Breast epithelium (tissue), 3 donors: ENCODE data around the gene SLC25A14.

ENCODE experiments used
- POLR2A ChIP-seq: fragments of 450-650 bp; IDR thresholded peaks from one replicate; pipeline ENCODE4 v1.6.1; 2016; ENCODE audit warnings: antibody characterized with exemption, mild to moderate bottlenecking, moderate library complexity
- POLR2AphosphoS5 ChIP-seq, 3 donors: sonication (generic); formaldehyde crosslinking; IDR thresholded peaks; one replicate each; pipeline ENCODE4 v1.6.1; 2017; ENCODE audit warnings: antibody characterized with exemption in 3 of 3
- TF ChIP-seq, protein P1 (sequence below), 3 donors: fragments of 450-650 bp; IDR thresholded peaks; one replicate each; pipeline ENCODE4 v1.5.1; 2016 to 2017; ENCODE audit warnings: antibody characterized with exemption in 3 of 3, mild to moderate bottlenecking in 3 of 3, moderate library complexity in 3 of 3

DNA sequence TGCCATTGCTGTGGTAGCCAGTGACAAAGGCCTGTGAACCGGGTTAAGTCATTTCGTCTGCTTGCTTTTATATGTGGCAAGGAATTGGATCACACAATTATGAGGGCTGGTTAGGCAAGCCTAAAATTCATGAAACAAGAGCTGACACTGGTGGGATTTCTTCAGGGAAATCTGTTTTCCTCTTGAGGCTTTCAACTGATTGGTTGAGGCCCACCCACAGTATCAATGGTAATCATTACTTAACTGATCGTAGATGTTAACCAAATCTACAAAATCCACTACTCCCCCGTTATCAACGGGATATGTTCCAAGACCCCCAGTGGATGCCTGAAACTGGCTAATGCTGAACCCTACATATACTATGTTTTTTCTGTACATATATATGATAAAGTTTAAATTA is 75.1 kb downstream of the SLC25A14 start:
- TF ChIP-seq POLR2A (no peak), POLR2AphosphoS5 (IDR thresholded peaks at IDR 0.05) (no peak)
- TF ChIP-seq, protein P1, sequence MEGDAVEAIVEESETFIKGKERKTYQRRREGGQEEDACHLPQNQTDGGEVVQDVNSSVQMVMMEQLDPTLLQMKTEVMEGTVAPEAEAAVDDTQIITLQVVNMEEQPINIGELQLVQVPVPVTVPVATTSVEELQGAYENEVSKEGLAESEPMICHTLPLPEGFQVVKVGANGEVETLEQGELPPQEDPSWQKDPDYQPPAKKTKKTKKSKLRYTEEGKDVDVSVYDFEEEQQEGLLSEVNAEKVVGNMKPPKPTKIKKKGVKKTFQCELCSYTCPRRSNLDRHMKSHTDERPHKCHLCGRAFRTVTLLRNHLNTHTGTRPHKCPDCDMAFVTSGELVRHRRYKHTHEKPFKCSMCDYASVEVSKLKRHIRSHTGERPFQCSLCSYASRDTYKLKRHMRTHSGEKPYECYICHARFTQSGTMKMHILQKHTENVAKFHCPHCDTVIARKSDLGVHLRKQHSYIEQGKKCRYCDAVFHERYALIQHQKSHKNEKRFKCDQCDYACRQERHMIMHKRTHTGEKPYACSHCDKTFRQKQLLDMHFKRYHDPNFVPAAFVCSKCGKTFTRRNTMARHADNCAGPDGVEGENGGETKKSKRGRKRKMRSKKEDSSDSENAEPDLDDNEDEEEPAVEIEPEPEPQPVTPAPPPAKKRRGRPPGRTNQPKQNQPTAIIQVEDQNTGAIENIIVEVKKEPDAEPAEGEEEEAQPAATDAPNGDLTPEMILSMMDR (IDR thresholded peaks at IDR 0.05): no peak
